ENCODE data around the gene CXCL13.

- TF ChIP-seq, protein P1, sequence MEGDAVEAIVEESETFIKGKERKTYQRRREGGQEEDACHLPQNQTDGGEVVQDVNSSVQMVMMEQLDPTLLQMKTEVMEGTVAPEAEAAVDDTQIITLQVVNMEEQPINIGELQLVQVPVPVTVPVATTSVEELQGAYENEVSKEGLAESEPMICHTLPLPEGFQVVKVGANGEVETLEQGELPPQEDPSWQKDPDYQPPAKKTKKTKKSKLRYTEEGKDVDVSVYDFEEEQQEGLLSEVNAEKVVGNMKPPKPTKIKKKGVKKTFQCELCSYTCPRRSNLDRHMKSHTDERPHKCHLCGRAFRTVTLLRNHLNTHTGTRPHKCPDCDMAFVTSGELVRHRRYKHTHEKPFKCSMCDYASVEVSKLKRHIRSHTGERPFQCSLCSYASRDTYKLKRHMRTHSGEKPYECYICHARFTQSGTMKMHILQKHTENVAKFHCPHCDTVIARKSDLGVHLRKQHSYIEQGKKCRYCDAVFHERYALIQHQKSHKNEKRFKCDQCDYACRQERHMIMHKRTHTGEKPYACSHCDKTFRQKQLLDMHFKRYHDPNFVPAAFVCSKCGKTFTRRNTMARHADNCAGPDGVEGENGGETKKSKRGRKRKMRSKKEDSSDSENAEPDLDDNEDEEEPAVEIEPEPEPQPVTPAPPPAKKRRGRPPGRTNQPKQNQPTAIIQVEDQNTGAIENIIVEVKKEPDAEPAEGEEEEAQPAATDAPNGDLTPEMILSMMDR (conservative IDR thresholded peaks at IDR 0.05; ENCODE audit: low read depth, low read length): no peak
- TF ChIP-seq EZH2 (IDR thresholded peaks at IDR 0.05; ENCODE audit: borderline replicate concordance, low read depth, low read length, poor library complexity, severe bottlenecking): no peak
These were observed 19.9 kb downstream of the CXCL13 start for GRCh38 chr4:77625485-77625884.

Data from A673 (cell line).